Lung (tissue), 5 donors: ENCODE data around the gene CFAP298. TPM values are rescaled to one million over a fixed set of nuclear protein-coding genes. Genes with fewer than 3 reads are reported as not detected.

ENCODE experiments used
- polyA plus RNA-seq, 2 donors: library from polyadenylated mRNA; stranded (reverse); fragments of 200-250 nt; gene quantifications; one replicate each; pipeline ENCODE4 v1.2.1, GENCODE V29; 2013
- small RNA-seq: library from RNA; depleted of rRNA; stranded (forward); fragments of <200 nt; gene quantifications from one replicate; pipeline ENCODE3, GENCODE V24; 2014; ENCODE audit warnings: low replicate concordance
- total RNA-seq, 2 donors: library from RNA; depleted of rRNA in 1 of 2; stranded (reverse); fragments of >200 nt in 1 of 2; gene quantifications; one replicate each; pipeline ENCODE4 v1.2.1, GENCODE V29; 2014 to 2021
- donor health status: Bipolar disorder and iron deficiency.
- donor health status: healthy.
- donor health status: DM: yes; HTN: yes; CAD: no.

CFAP298 gene
- total and polyA plus RNA-seq, 4 donors = 27.6 to 61.2 (median 50.5) TPM

Small RNAs within 50 kb of the gene (small RNA-seq; reads per million reads assigned to genes)
- not detected for gene RNA5SP490

Other genes with a start within 250 kb of the CFAP298 start
- 10 to 100 TPM; 16.2 to 17.6 TPM for gene URB1, start 219.4 kb downstream of the CFAP298 start, total RNA-seq
- 1 to 10 TPM; 3.7 to 6.6 TPM for gene URB1, start 219.4 kb downstream of the CFAP298 start, polyA plus RNA-seq
- gene EVA1C, start 199.7 kb downstream of the CFAP298 start, total RNA-seq = 10 to 100 TPM; 13.9 to 59.0 TPM
- gene EVA1C, start 199.7 kb downstream of the CFAP298 start, polyA plus RNA-seq = 10 to 100 TPM; 44.5 to 52.7 TPM
- gene TCP10L, start 26.9 kb downstream of the CFAP298 start, total RNA-seq = under 1 TPM; 0.43 to 0.71 TPM
- under 1 TPM; 0.25 to 0.65 TPM for gene TCP10L, start 26.9 kb downstream of the CFAP298 start, polyA plus RNA-seq
- 10 to 100 TPM; 15.7 to 17.5 TPM for gene SYNJ1, start 115.6 kb upstream of the CFAP298 start, total RNA-seq
- 1 to 10 TPM; 7.4 to 7.8 TPM for gene SYNJ1, start 115.6 kb upstream of the CFAP298 start, polyA plus RNA-seq
- gene PAXBP1, start 159.4 kb upstream of the CFAP298 start, total RNA-seq = 100 to 1,000 TPM in 1 of 2 donors, 10 to 100 TPM in 1; 26.0 to 106 TPM
- 10 to 100 TPM; 12.4 to 27.0 TPM for gene PAXBP1, start 159.4 kb upstream of the CFAP298 start, polyA plus RNA-seq